CD4-positive, alpha-beta T cell treated with Interferon gamma for 1 hour (primary cell): ENCODE measurements around the gene ADAMTS15.

Experiments
- DNase-seq: peaks from one replicate; pipeline ENCODE4 v3.0.0-alpha.2; 2020

Gene ADAMTS15

GRCh38 chr11:130483124-130483523, 34.7 kb downstream of the ADAMTS15 start:
- DNase-seq = no peak

- DNase-seq = no peak
These were observed 37.5 kb downstream of the ADAMTS15 start for GRCh38 chr11:130485983-130486382.

- no peak for DNase-seq
These were observed 38.0 kb downstream of the ADAMTS15 start for GRCh38 chr11:130486391-130486836.

- no peak for DNase-seq
These were observed 38.8 kb downstream of the ADAMTS15 start for GRCh38 chr11:130486987-130487923.

- no peak for DNase-seq
These were observed 39.7 kb downstream of the ADAMTS15 start for GRCh38 chr11:130487924-130488815.

GRCh38 chr11:130488848-130489584, 40.6 kb downstream of the ADAMTS15 start:
- no peak for DNase-seq

GRCh38 chr11:130489716-130490115, 41.3 kb downstream of the ADAMTS15 start:
- DNase-seq = no peak

GRCh38 chr11:130490682-130491449, 42.4 kb downstream of the ADAMTS15 start:
- no peak for DNase-seq

GRCh38 chr11:130498181-130498580, 49.7 kb downstream of the ADAMTS15 start:
- DNase-seq = no peak

GRCh38 chr11:130499828-130500227, 51.4 kb downstream of the ADAMTS15 start:
- no peak for DNase-seq

GRCh38 chr11:130504317-130504716, 55.9 kb downstream of the ADAMTS15 start:
- no peak for DNase-seq

- DNase-seq = no peak
These were observed 60.5 kb downstream of the ADAMTS15 start for GRCh38 chr11:130508913-130509312.

- DNase-seq = no peak
These were observed 61.5 kb downstream of the ADAMTS15 start for GRCh38 chr11:130509942-130510341.

- no peak for DNase-seq
These were observed 62.1 kb downstream of the ADAMTS15 start for GRCh38 chr11:130510407-130511006.

- DNase-seq = no peak
These were observed 63.3 kb downstream of the ADAMTS15 start for GRCh38 chr11:130511765-130512164.

GRCh38 chr11:130512662-130513061, 64.2 kb downstream of the ADAMTS15 start:
- DNase-seq = no peak

- DNase-seq = no peak
These were observed 64.7 kb downstream of the ADAMTS15 start for GRCh38 chr11:130513132-130513531.

GRCh38 chr11:130514316-130514715, 65.9 kb downstream of the ADAMTS15 start:
- no peak for DNase-seq

- DNase-seq = no peak
These were observed 66.4 kb downstream of the ADAMTS15 start for GRCh38 chr11:130514851-130515250.

GRCh38 chr11:130515829-130516553, 67.5 kb downstream of the ADAMTS15 start:
- DNase-seq = no peak
